ENCODE measurements around the gene MIER2. TPM values are rescaled to one million over a fixed set of nuclear protein-coding genes. Genes with fewer than 3 reads are reported as not detected.

The MIER2 gene
- total and polyA plus RNA-seq, 4 donors, result 2.7 to 4.1 (median 3.7) TPM

GRCh38 chr19:347946-348861 is 3.6 kb upstream of the MIER2 start (continued):
- TF ChIP-seq REST (IDR thresholded peaks at IDR 0.05) (no peak), NR2F2 (IDR thresholded peaks at IDR 0.05) (no peak), RAD21 (IDR thresholded peaks at IDR 0.05) (no peak), FOXA2 (IDR thresholded peaks at IDR 0.05) (no peak), TAF1 (conservative IDR thresholded peaks at IDR 0.05) (no peak), RXRA (IDR thresholded peaks at IDR 0.05) (no peak)

DNA sequence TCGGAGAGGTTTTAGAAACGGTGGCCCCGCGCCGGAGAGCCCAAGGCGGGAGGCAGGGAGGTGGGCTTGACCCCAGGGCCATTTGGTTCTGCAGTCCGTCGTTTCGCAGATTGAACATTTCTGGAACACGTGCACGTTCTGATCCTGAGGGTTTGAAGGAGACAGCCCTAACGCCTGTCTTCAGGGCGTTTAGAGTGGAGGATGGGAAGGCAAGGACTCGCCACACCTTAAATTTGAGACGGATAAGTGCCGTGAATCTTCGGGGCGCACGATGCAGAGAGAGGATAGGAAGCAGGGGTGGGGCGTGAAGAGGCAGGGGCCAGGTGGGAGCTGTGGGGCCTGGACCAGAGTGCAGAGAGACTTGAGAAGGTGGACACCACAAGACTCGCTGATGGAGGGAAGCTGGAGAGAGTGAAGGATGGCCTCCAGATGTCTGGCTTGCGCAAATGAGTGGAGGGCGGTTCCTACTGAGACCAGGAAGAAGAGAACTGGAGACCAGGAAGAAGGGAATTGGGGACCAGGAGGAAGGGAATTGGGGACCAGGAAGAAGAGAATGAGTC is 804 bp upstream of the MIER2 start:
- TF ChIP-seq JUND (IDR thresholded peaks at IDR 0.05), result no peak
- TF ChIP-seq, protein P1, sequence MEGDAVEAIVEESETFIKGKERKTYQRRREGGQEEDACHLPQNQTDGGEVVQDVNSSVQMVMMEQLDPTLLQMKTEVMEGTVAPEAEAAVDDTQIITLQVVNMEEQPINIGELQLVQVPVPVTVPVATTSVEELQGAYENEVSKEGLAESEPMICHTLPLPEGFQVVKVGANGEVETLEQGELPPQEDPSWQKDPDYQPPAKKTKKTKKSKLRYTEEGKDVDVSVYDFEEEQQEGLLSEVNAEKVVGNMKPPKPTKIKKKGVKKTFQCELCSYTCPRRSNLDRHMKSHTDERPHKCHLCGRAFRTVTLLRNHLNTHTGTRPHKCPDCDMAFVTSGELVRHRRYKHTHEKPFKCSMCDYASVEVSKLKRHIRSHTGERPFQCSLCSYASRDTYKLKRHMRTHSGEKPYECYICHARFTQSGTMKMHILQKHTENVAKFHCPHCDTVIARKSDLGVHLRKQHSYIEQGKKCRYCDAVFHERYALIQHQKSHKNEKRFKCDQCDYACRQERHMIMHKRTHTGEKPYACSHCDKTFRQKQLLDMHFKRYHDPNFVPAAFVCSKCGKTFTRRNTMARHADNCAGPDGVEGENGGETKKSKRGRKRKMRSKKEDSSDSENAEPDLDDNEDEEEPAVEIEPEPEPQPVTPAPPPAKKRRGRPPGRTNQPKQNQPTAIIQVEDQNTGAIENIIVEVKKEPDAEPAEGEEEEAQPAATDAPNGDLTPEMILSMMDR (IDR thresholded peaks at IDR 0.05; ENCODE audit: low read depth, low read length, missing input control), result no peak
- TF ChIP-seq, protein P2, sequence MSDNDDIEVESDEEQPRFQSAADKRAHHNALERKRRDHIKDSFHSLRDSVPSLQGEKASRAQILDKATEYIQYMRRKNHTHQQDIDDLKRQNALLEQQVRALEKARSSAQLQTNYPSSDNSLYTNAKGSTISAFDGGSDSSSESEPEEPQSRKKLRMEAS (IDR thresholded peaks at IDR 0.05), result no peak
- no peak for TF ChIP-seq REST (IDR thresholded peaks at IDR 0.05)
- TF ChIP-seq SP1 (IDR thresholded peaks at IDR 0.05), result no peak
- no peak for TF ChIP-seq FOXA2 (IDR thresholded peaks at IDR 0.05)
- no peak for TF ChIP-seq RXRA (IDR thresholded peaks at IDR 0.05)
- TF ChIP-seq, protein P3, sequence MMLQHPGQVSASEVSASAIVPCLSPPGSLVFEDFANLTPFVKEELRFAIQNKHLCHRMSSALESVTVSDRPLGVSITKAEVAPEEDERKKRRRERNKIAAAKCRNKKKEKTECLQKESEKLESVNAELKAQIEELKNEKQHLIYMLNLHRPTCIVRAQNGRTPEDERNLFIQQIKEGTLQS (IDR thresholded peaks at IDR 0.05), result no peak
- TF ChIP-seq TAF1 (conservative IDR thresholded peaks at IDR 0.05), result no peak
- TF ChIP-seq YY1 (IDR thresholded peaks at IDR 0.05), result no peak
- no peak for TF ChIP-seq HNF4A (conservative IDR thresholded peaks at IDR 0.05)
- no peak for TF ChIP-seq FOXA1 (IDR thresholded peaks at IDR 0.05)
- TF ChIP-seq NR2F2 (IDR thresholded peaks at IDR 0.05), result no peak
- TF ChIP-seq RAD21 (IDR thresholded peaks at IDR 0.05), result no peak
- no peak for TF ChIP-seq EGR1 (IDR thresholded peaks at IDR 0.05; ENCODE audit: low read depth in 2 of 2)
- TF ChIP-seq GABPA (IDR thresholded peaks at IDR 0.05 in 1 of 2, conservative IDR thresholded peaks at IDR 0.05 in 1 of 2), result no peak
- TF ChIP-seq, protein P4, sequence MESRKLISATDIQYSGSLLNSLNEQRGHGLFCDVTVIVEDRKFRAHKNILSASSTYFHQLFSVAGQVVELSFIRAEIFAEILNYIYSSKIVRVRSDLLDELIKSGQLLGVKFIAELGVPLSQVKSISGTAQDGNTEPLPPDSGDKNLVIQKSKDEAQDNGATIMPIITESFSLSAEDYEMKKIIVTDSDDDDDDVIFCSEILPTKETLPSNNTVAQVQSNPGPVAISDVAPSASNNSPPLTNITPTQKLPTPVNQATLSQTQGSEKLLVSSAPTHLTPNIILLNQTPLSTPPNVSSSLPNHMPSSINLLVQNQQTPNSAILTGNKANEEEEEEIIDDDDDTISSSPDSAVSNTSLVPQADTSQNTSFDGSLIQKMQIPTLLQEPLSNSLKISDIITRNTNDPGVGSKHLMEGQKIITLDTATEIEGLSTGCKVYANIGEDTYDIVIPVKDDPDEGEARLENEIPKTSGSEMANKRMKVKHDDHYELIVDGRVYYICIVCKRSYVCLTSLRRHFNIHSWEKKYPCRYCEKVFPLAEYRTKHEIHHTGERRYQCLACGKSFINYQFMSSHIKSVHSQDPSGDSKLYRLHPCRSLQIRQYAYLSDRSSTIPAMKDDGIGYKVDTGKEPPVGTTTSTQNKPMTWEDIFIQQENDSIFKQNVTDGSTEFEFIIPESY (IDR thresholded peaks at IDR 0.05), result no peak
- no peak overlapping the region for H3K4me3 ChIP-seq (ENCODE audit: low read depth in 1 of 3, low read length in 3 of 3)
- no peaks in the 10 kb centered on the region for H3K9me3 ChIP-seq (ENCODE audit: control insufficient read depth in 4 of 4, low read length in 3 of 4)
- peaks cover 0 to 1% (median 0%) of the 10 kb centered on the region in 4 donors for H3K36me3 ChIP-seq (ENCODE audit: control insufficient read depth in 4 of 4, insufficient read depth in 3 of 4, low read depth in 1 of 4, low read length in 3 of 4)
- 68% methylated on average over 23 of the region's 23 CpGs for WGBS
- no peaks in the 10 kb centered on the region for H3K27me3 ChIP-seq (ENCODE audit: control insufficient read depth in 4 of 4, insufficient read depth in 4 of 4, low read length in 3 of 4)
- H3K9ac ChIP-seq (ENCODE audit: low read depth in 1 of 2, low read length in 2 of 2), result no peak overlapping the region
- DNase-seq (ENCODE audit: low spot score), result no peak
- H3K4me1 ChIP-seq (ENCODE audit: control insufficient read depth in 4 of 4, insufficient read depth in 4 of 4, low read length in 3 of 4), result peaks cover 0 to 18% (median 13%) of the 10 kb centered on the region in 4 donors
- no peak overlapping the region for H3K27ac ChIP-seq (ENCODE audit: low read depth in 1 of 2, low read length in 2 of 2)

Data from liver (tissue), 9 donors.